OCI-LY7 (cell line): ENCODE data around the gene HJV.

ENCODE experiments used
- EZH2phosphoT487 ChIP-seq: fragments of 200-600 bp; sonication (generic); IDR thresholded peaks from 2 replicates; pipeline ENCODE4 v1.6.1; 2018; ENCODE audit warnings: low read depth, borderline replicate concordance, mild to moderate bottlenecking, mixed run types, antibody characterized with exemption, low read length, moderate library complexity, mixed read lengths
- TF ChIP-seq, protein P1 (sequence below): fragments of 200-600 bp; sonication (generic); conservative IDR thresholded peaks from 2 replicates; pipeline ENCODE4 v1.5.1; 2014; ENCODE audit warnings: mild to moderate bottlenecking, antibody characterized with exemption, low read length, moderate library complexity, mixed read lengths

DNA sequence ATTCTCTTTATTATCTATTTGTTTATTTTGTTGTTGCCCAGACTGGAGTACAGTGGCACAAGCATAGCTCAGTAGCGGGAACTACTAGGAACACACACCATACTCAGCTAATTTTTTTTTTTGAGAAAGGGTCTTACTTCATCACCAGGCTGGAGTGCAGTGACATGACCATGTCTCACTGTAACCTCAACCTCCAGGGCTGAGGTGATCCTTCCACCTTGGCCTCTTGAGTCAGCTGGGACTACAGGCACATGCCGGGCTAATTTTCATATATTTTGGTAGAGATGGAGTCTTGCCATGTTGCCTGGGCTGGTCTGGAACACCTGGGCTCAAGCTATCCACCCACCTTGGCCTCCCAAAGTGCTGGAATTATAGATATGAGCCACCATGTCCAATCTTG lies 19.8 kb downstream of the HJV start:
- TF ChIP-seq, protein P1, sequence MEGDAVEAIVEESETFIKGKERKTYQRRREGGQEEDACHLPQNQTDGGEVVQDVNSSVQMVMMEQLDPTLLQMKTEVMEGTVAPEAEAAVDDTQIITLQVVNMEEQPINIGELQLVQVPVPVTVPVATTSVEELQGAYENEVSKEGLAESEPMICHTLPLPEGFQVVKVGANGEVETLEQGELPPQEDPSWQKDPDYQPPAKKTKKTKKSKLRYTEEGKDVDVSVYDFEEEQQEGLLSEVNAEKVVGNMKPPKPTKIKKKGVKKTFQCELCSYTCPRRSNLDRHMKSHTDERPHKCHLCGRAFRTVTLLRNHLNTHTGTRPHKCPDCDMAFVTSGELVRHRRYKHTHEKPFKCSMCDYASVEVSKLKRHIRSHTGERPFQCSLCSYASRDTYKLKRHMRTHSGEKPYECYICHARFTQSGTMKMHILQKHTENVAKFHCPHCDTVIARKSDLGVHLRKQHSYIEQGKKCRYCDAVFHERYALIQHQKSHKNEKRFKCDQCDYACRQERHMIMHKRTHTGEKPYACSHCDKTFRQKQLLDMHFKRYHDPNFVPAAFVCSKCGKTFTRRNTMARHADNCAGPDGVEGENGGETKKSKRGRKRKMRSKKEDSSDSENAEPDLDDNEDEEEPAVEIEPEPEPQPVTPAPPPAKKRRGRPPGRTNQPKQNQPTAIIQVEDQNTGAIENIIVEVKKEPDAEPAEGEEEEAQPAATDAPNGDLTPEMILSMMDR: no peak
- TF ChIP-seq EZH2phosphoT487: no peak
